ENCODE data around the gene ENTHD1. TPM values are rescaled to one million over a fixed set of nuclear protein-coding genes. Genes with fewer than 3 reads are reported as not detected.

ENTHD1 gene
- total RNA-seq, 1 experiment from 2014 or later = not detected

DNA sequence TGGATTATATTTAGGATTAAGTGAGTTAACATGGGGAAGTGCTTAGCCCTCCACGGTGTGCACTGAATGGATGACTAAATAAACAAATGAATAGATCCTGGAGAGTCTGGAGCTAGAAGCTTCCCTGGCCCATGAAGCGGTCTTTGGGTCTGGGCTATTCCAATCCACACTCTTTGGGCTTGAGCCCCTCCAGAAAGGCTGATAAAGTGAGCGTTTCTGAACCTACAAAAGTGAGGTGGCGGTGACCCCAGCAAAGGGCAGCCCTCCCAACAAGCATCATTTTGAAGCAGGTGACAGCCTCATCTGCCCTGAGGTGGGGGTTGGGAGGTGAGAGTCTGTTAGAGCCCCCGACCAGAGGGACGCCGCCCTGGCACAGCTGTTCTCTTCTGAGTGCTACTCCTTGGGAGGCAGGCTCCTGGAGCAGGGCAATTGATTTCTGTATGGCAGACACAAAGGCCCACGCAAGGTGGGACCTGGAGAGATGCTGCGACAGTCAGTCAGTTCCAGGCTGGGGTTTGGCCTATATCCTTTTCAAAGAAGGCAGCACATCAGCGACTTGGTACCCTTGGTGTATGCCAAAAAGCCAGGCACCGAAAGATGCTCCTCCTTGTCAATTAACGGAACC lies 165.2 kb downstream of the ENTHD1 start:
- in situ Hi-C loops (cut with HindIII; ENCODE audit: low pct_unique_long_range_greater_than_20kb, low sequenced_read_pairs) = no loop called here
- DNase-seq (ENCODE audit: low read depth) = no peak

DNA sequence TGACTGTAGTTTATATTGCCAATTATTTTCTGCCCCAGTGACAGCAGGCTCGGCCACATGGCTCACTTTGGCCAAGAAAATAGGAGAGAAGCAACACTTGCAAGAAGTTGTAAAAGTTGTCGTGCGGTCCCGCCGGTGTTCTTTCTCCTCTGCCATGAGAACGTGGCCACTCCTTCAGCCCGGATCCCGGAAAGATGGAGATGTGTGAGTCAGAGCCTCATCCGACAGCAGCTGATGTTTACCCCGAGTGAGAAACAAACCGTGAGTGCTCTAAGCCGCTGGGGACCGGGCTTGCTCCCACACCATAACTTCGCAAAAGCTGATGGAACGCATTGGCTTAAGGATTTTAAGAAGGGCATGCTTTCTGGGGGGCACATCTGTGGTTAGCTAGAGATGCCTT lies 166.0 kb downstream of the ENTHD1 start:
- in situ Hi-C loops (cut with HindIII; ENCODE audit: low pct_unique_long_range_greater_than_20kb, low sequenced_read_pairs) = no loop called here
- DNase-seq (ENCODE audit: low read depth) = no peak

DNA sequence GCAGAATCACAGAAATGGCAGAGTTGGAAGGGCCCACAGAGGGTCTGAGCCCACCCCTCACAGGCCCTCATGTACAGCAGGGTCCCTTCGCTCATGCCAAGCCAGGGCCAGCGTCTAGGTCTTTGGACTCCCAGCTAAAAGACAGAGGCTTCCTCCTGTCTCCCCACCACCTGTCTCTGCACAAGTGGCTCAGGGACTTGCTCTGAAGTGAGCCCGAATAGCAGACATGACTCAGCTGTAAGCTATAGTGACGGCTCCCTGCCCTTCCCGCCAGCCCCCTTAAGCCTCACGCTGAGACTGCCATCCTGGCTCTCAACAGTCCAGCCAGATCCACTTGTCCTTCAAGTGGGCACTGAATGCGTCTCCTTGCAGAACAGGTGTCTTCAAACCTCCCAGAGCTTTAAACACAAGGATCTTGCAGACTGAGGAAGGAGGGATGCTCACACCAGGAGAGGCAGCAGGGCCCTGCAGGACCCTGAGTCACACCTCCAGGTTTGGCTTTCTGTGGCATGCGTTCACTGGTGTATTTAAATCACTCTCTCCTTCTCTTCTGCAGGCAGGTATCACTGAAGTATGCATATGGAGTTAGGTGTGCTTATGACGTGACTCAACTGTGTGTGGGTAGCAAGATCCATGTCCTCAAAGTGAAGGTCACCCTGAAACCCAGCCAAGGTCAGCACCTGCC lies 168.1 kb downstream of the ENTHD1 start:
- in situ Hi-C loops (cut with HindIII; ENCODE audit: low pct_unique_long_range_greater_than_20kb, low sequenced_read_pairs) = no loop called here
- no peak for DNase-seq (ENCODE audit: low read depth)

DNA sequence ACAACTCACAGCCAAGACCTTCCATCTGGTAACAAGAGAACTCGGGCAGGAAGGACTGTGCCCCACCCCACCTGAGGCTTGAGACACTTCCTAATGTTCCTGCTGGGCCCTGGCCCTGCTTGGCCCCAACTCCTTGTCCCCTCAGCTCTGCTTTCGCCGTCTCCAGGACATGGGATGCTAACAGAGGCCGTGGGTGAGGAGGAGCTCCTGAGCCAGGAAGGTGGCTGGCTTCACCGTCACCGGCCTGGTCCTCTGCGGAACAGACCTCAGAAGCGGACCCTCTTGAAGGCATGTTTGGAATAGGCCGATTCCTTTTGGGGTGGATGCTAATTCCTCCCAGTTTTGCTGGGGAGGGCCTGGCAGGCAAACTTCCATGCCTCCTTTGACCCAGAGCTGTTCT lies 168.7 kb downstream of the ENTHD1 start:
- DNase-seq (ENCODE audit: low read depth) = no peak
- in situ Hi-C loops (cut with HindIII; ENCODE audit: low pct_unique_long_range_greater_than_20kb, low sequenced_read_pairs) = no loop called here

DNA sequence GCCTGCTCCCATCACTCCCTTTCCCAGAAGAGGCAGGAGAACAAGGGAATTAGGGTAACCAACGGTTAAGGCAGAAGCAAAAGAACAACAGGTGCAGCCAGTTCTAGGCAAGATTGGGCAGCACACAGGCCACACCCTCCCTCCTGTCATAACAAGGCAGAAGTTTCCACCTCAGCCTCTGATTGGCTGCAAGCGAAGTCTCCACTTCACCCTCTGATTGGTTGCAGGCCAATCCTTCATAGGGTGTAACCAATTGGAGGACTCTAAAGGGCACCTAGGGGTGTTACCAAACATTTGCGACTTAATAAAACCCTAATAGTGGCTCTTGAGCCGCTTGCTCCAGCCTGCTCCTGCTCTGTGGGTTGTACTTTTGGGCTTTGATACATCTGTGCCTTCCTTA lies 169.2 kb downstream of the ENTHD1 start:
- DNase-seq (ENCODE audit: low read depth) = no peak
- in situ Hi-C loops (cut with HindIII; ENCODE audit: low pct_unique_long_range_greater_than_20kb, low sequenced_read_pairs) = no loop called here

DNA sequence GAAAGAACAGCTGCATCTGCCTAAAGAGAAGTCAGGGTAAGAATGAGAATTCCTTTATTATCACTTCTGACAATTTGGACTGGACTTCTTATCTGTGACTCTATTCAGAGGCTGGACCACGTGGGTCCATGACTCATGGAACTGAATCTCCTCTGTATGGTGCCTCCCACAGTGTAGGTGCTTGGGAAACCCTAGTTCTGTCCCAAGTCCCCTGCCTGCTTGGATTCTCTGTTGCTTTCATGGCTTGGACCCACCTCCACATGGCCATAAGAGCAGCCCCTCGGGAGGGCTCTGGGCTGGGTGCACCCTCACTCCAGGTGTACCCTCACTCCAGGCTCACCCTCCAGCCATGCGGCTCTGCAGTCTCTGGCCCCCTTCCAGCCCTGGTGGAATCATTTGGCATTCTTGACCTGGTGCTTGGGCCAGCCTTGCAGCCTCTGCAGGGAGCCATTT lies 169.6 kb downstream of the ENTHD1 start:
- DNase-seq (ENCODE audit: low read depth) = no peak
- in situ Hi-C loops (cut with HindIII; ENCODE audit: low pct_unique_long_range_greater_than_20kb, low sequenced_read_pairs) = no loop called here

DNA sequence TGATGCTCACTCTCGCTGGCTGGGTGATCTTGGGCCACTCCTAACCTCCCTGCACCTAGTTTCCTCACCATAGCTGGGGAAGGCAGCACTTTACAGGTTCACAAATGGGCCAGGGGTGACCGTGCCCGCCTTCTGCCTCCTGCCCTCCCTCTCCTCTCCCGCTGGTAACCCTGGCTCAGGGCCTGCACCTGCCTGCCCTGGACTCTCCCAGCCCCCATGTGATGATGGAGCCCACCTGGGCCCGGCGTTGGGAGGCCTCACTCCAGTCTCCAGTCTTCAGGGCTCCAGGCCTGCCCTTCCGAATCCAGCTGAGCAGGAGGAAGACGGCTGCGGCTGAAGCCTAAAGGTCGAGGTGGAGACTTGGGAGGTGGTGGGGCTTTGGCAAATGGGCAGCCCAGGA lies 170.1 kb downstream of the ENTHD1 start:
- DNase-seq (ENCODE audit: low read depth) = no peak
- in situ Hi-C loops (cut with HindIII; ENCODE audit: low pct_unique_long_range_greater_than_20kb, low sequenced_read_pairs) = no loop called here

DNA sequence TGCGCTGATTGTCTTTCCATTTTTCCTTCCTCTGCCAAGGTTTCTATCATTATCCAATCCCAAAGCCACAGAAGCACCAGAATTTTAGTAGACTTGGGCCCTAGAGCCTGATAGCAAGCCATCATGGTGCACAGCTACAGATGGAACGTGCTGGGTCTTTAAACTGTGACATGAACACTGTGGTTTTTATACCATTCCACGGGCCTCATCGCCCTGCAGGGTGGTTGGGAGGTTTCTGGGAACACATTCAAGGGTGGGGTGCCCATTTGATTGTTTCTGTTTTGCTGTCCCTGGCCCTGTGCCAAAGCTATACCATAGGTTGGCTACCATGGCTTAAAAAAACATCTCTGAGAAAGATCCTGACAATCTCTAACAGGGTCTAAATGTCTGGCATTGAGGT lies 171.1 kb downstream of the ENTHD1 start:
- in situ Hi-C loops (cut with HindIII; ENCODE audit: low pct_unique_long_range_greater_than_20kb, low sequenced_read_pairs) = no loop called here
- DNase-seq (ENCODE audit: low read depth) = no peak

DNA sequence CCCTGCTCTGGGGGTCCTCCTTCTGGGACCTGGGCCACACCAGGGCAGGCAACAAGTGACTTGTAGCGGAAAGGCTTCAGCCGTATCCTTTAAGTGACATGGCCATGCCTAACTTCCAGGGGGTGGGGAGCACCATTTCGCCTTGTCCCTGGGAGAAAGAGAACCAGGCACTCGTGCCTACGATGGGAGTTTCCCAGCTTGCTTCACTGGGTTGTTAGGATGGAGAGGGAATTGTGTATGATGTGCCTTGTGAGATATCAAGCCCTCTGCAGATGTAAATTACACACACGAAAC lies 171.6 kb downstream of the ENTHD1 start:
- no peak for DNase-seq (ENCODE audit: low read depth)
- in situ Hi-C loops (cut with HindIII; ENCODE audit: low pct_unique_long_range_greater_than_20kb, low sequenced_read_pairs) = no loop called here

DNA sequence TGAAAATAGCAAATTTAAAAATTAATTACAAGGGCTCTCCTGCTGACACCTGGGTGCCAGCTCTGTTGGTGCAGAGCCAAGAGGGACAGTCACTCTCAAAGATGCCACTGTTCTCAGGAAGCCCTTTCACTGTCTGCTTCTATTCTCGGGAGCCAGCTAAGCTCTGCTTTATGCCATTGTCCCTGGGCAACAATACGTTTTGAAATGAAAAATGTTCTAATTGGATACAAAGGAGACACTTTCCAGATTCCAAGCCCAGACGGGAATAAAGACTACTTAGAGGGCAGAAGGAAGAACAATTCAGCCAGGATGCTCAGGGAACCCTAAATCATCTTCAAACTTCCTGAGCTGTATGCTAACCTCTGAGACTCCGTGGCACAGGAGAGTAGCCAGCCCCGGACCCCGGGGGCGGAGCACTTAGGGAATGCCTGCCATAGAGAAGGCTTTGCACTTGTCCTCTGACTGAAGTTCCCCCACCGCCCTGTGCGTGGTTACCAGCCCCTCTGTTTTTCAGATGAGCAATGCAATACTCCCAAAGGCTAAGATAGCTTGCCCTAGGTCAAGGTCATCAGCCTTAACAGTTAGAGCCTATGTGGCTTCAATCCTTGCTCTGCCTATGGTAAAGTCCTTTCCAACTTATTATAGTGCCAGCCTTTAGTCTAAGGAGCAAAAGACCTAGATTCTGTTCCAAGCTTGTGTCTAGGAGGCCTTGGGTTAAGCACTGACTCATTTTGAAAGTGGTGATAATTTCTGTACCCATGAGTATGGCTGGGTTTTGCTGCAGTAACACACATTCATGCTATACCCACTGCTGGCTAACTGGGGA lies 172.1 kb downstream of the ENTHD1 start:
- in situ Hi-C loops (cut with HindIII; ENCODE audit: low pct_unique_long_range_greater_than_20kb, low sequenced_read_pairs) = no loop called here
- no peak for DNase-seq (ENCODE audit: low read depth)

DNA sequence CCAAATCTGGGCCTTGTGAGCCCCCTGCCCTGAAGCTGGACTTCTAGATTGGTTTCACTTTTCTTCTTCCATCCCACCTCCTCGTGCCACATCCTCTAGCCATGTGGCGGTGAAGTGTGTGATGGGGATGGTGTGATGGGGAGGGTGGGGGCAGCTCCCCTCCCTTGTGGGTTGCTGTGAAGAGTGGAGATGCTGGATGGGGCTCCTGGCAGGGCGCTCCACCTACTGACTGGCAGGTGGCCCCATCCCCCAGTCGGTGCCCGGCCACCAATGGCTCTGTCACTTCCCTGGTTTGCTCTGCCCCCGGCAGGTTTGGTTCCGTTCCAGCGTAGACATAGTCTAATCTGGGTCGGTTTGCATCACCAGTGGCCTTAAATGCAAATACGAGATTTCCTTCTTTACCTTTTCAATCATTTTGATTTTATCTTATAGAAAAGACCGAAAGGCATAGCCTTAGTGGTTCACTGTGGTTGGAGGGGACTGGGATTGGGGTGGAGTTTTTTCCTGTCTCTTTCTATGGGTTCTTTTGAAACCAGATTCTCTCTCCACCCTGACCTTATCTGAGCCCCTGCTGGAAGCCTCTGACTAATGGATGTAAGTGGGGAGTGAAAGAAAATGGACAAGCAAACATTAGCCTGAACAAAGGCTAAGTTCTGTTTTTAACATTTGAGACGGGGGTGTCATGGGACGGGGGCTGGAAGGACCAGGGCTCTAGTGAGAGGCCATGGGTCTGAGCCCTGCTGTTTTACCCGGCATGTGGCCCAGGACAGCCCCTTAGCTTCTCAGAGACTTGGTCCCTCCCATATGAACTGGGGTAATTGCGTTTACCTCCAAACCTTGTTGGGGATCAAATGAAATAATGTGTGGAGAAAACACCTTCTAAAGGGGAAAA lies 173.8 kb downstream of the ENTHD1 start:
- no peak for DNase-seq (ENCODE audit: low read depth)
- in situ Hi-C loops (cut with HindIII; ENCODE audit: low pct_unique_long_range_greater_than_20kb, low sequenced_read_pairs) = no loop called here

DNA sequence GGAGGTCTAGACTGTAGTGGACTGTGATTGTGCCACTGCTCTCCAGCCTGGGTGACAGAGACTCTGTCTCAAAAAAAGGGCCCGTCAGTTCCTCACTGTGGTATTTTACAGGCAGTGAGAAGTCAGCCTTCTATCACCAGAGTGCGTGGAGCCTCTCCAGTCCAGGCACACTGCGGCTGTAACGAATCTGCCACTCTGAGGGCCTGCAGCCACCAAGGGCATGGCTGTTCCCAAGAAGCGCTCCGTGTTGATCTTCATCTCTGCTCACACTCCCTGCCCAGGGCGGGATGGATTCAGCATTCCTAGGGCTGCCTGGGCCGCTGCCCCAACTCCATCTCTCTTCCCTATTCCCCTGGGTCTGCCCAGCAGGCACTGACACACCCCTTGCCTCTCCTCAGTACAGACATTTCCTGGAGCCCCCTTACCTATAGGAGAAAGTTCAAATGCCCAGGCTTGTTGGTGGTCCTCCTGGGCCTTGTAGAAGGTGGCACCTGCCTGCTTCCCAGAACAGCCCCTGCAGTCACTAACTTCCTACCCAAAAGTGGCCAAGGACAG lies 174.6 kb downstream of the ENTHD1 start:
- no peak for DNase-seq (ENCODE audit: low read depth)
- in situ Hi-C loops (cut with HindIII; ENCODE audit: low pct_unique_long_range_greater_than_20kb, low sequenced_read_pairs) = no loop called here

DNA sequence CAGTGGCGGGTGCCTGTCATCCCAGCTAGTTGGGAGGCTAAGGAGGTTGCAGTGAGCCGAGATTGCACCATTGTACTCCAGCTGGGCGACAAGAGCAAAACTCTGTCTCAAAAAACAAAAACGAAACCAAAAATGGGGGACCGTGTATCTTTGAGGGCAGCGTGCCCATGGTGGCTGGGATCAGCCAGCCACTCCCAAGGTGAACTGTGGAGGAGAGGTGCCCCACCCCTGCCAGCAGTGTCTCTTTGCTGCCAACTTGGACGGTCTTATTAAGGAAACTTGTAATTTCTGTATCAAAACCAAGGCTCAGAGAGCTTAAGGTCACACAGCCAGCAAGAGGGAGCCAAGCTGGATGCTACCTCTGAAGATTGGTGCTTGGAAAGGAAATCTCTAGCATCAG lies 175.4 kb downstream of the ENTHD1 start:
- DNase-seq (ENCODE audit: low read depth) = no peak
- in situ Hi-C loops (cut with HindIII; ENCODE audit: low pct_unique_long_range_greater_than_20kb, low sequenced_read_pairs) = no loop called here

DNA sequence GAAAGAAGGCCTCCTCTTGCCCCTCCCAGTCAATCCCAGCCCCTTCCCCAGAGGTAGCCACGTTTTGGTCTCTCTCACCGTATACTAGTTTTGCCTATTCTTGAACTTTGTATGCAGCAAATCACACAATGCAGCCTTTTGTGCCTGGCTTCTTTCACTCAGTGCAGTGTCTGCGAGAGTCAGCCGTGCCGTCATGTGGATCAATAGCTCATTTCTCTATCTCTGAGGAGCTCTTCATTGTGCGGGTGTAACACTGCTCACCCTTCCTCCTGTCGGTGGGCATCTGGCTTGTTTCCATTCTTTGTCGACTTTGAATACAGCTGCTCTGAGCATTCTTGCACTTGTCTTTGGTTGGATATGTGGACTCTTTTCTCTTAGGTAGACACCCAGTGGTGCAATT lies 176.5 kb downstream of the ENTHD1 start:
- no peak for DNase-seq (ENCODE audit: low read depth)
- in situ Hi-C loops (cut with HindIII; ENCODE audit: low pct_unique_long_range_greater_than_20kb, low sequenced_read_pairs) = no loop called here

DNA sequence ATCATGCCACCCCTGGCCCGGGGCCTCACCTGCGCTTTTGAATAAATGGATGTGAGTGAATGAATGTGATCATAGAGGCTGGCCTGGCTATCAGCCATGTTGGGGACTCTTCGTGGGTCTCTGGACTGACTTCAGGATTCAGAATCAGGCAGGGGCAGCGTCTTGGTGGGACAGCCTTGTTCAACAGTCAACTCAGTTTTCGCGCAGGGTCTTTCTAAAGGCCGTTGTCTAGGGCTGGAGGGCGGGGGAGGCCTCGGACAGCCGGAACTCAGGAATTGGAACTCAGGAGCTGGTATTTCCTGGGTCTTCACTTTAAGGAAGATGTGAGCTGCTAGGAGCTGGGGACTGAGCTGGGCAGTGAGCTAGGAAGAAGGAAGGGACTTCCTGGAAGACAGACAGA lies 177.0 kb downstream of the ENTHD1 start:
- in situ Hi-C loops (cut with HindIII; ENCODE audit: low pct_unique_long_range_greater_than_20kb, low sequenced_read_pairs) = no loop called here
- DNase-seq (ENCODE audit: low read depth) = no peak

DNA sequence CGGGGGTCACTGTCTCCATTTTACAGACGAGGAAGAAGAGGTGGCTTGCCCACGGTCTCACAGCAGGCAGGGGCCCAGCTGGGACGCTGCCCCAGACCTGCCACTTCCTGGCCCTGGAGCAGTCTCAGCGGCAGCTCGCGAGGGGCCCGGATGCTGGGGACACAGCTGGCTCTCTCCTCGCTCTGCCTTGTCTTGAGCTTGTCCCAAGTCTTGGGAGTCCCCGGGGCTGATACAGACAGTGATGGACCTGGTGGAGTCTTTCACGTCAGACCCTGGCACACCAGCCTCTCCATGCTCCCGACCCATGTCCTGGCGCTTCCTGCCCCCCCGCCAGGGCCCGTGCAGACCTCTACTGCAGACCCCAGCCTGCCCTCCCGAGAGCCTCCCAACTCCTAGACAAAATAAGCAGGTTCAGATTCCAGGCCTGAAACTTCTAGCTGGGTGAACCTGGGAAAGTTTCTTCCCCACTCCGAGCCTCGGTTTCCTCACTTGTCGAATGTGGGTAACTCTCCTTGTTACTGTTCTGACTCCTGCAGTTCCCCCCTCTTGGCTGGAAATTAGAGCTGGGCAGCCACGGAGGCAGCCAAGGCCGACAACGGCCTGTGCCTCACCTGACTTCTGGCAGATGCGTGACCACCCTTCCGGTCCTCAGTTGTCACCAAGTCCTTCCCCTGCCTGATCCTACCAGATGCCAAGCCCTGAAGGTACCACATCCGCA lies 177.6 kb downstream of the ENTHD1 start:
- in situ Hi-C loops (cut with HindIII; ENCODE audit: low pct_unique_long_range_greater_than_20kb, low sequenced_read_pairs) = no loop called here
- DNase-seq (ENCODE audit: low read depth) = no peak

DNA sequence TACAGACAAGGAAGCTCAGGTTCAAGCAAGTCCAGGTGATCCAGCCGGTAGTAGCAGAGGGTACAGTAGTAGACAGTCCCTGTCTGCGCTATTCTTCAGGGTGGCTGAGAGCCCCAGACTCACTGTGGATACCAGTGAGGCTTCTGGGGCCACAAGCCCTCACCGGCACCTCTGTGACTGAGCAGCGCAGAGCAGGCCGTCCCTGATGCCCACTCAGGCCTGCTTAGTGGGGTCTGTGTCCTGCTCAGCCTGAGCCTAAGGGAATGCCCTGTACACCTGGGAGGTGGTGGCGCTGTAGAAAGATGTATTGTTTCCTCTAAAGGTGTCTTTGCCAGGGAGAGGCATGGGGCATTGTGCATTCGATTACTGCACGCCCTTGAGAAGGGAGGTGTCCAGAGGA lies 179.2 kb downstream of the ENTHD1 start:
- DNase-seq (ENCODE audit: low read depth) = no peak
- in situ Hi-C loops (cut with HindIII; ENCODE audit: low pct_unique_long_range_greater_than_20kb, low sequenced_read_pairs) = no loop called here

DNA sequence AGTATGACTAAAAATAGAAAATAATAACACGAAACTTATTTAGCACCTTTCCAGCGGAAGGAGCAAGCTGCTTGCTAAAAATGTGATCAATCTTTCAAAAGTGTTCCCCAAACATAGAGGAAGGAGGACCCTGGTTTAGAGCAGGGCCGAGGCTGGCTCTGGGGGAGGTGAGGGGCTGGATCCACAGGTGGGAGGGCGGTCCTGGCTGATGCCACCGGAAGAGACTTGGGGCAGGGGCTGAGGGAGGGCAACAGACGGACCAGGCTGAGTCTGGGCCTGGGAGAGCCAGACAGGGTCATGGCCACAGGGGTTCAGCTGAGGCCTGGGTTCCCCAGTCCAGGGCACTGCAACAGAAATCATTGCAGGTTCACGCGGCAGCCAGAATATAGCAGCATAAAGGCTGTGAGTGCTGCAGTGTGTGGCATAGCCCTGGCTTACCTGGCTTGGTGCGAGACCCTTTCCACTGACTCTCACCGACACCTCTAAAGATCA lies 179.7 kb downstream of the ENTHD1 start:
- in situ Hi-C loops (cut with HindIII; ENCODE audit: low pct_unique_long_range_greater_than_20kb, low sequenced_read_pairs) = no loop called here
- DNase-seq (ENCODE audit: low read depth) = no peak

Data from Caki2 (cell line).